ENCODE measurements around the gene SLC28A2. TPM values are rescaled to one million over a fixed set of nuclear protein-coding genes. Genes with fewer than 3 reads are reported as not detected.

SLC28A2 gene
- total and polyA plus RNA-seq, 4 experiments from 2014 or later = not detected

DNA sequence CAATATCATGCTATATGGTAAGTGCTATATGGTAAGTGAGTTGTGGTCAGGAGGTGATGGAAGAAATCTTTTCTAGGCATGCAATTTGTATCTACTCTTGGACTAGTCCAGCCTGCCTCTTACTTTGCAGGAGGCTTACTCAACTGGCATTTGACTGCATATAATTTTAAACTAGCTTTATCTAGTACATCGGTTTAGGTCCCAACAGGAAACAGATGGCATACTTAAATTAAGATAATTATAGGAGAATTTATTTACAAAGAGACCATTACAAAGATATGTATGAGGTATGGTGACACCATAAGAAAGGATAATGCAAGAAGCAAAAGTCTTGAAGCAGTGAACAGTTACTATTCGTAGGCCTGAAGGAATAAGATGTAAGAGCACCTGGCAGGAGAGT lies 7.8 kb downstream of the SLC28A2 start:
- Histone ChIP-seq H3K9me3 (ENCODE audit: control insufficient read depth in 1 of 2, low read length in 2 of 2) (no peaks in the 10 kb centered on the region), H3K27me3 (ENCODE audit: insufficient read depth, low read length) (peaks cover 4% of the 10 kb centered on the region), H3K36me3 (ENCODE audit: insufficient read depth, low read length) (no peaks in the 10 kb centered on the region), H3K4me3 (ENCODE audit: low read length in 2 of 2) (no peak overlapping the region), H3K27ac (ENCODE audit: low read depth, low read length) (no peak overlapping the region), H3K4me1 (ENCODE audit: insufficient read depth, low read length) (no peaks in the 10 kb centered on the region)
- Mint-ChIP-seq H3K27me3 (peaks cover 0 to 2% of the 10 kb centered on the region in 2 donors), H3K4me1 (no peaks in the 10 kb centered on the region), H3K9me3 (no peaks in the 10 kb centered on the region), H3K36me3 (no peaks in the 10 kb centered on the region), H3K27ac (no peak overlapping the region), H3K4me3 (no peak overlapping the region)
- DNase-seq = no peak
- intact Hi-C loops (cut with micrococcal nuclease) = no loop called here
- ChIA-PET POLR2A (ENCODE audit: partially characterized antibody) (no interaction called here), CTCF (ENCODE audit: partially characterized antibody) (no interaction called here)

GRCh38 chr15:45262906-45263461 lies 10.9 kb downstream of the SLC28A2 start:
- H3K4me3 ChIP-seq (ENCODE audit: low read length in 2 of 2) = no peak overlapping the region
- no peaks in the 10 kb centered on the region for H3K36me3 ChIP-seq (ENCODE audit: insufficient read depth, low read length)
- ChIA-PET CTCF (ENCODE audit: partially characterized antibody) (interaction anchor here (0.9 kb wide), 1 partner anchor 99 kb away, joined by 3 read pairs; no protein-coding TSS in a partner anchor), POLR2A (ENCODE audit: partially characterized antibody) (no interaction called here)
- H3K4me1 ChIP-seq (ENCODE audit: insufficient read depth, low read length) = no peaks in the 10 kb centered on the region
- H3K27ac ChIP-seq (ENCODE audit: low read depth, low read length) = no peak overlapping the region
- Mint-ChIP-seq H3K4me3 (no peak overlapping the region), H3K27me3 (peaks cover 0 to 2% of the 10 kb centered on the region in 2 donors), H3K4me1 (no peaks in the 10 kb centered on the region), H3K36me3 (no peaks in the 10 kb centered on the region), H3K9me3 (no peaks in the 10 kb centered on the region), H3K27ac (no peak overlapping the region)
- H3K27me3 ChIP-seq (ENCODE audit: insufficient read depth, low read length) = peaks cover 4% of the 10 kb centered on the region
- intact Hi-C loops (cut with micrococcal nuclease) = no loop called here
- DNase-seq = no peak
- H3K9me3 ChIP-seq (ENCODE audit: control insufficient read depth in 1 of 2, low read length in 2 of 2) = no peaks in the 10 kb centered on the region

DNA sequence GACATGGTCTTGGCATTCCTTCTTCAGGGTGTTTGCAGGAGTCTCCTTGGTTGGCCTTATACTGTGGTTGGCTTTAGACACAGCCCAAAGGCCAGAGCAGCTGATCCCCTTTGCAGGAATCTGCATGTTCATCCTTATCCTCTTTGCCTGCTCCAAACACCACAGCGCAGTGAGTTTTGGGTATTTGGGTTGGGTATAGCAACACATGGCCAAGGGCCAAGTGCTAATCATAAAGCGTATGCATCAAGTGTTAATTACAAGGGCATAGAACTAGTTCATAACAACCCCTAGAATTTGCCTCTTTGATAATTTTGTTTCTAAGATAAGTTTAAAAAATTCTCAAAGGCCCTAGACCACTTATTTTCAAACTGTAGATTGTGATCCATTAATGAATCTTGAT lies 11.8 kb downstream of the SLC28A2 start:
- Histone ChIP-seq H3K36me3 (ENCODE audit: insufficient read depth, low read length) (no peaks in the 10 kb centered on the region), H3K27ac (ENCODE audit: low read depth, low read length) (no peak overlapping the region), H3K9me3 (ENCODE audit: control insufficient read depth in 1 of 2, low read length in 2 of 2) (no peaks in the 10 kb centered on the region), H3K4me3 (ENCODE audit: low read length in 2 of 2) (no peak overlapping the region), H3K4me1 (ENCODE audit: insufficient read depth, low read length) (no peaks in the 10 kb centered on the region), H3K27me3 (ENCODE audit: insufficient read depth, low read length) (peaks cover under 1% of the 10 kb centered on the region)
- no peaks in the 10 kb centered on the region for H3K36me3 Mint-ChIP-seq
- H3K4me3 Mint-ChIP-seq = no peak overlapping the region
- DNase-seq = no peak
- H3K27me3 Mint-ChIP-seq = peaks cover 0 to 2% of the 10 kb centered on the region in 2 donors
- no peak overlapping the region for H3K27ac Mint-ChIP-seq
- POLR2A ChIA-PET (ENCODE audit: partially characterized antibody) = no interaction called here
- intact Hi-C loops (cut with micrococcal nuclease) = no loop called here
- H3K4me1 Mint-ChIP-seq = no peaks in the 10 kb centered on the region
- H3K9me3 Mint-ChIP-seq = no peaks in the 10 kb centered on the region
- CTCF ChIA-PET (ENCODE audit: partially characterized antibody) = interaction anchor here (0.9 kb wide), 1 partner anchor 100 kb away, joined by 3 read pairs; no protein-coding TSS in a partner anchor

DNA sequence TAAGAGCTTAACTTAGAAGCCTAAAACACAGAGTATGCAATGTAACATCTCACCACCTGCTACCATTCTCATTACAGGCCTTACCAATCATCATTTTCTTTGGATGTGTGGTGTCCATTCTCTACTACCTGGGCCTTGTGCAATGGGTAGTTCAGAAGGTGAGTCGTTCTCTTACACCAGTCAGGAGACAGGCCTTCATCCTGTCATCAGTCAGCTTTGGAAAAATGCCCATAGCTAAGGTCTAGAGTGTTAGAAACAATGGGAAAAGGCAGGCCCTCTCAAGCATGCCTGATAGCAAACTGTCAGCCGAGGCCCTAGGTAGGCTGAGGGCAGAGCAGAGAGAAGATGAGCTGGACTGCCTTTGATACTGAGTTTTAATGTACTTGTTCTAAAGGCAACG lies 13.5 kb downstream of the SLC28A2 start:
- H3K36me3 Mint-ChIP-seq = no peaks in the 10 kb centered on the region
- POLR2A ChIA-PET (ENCODE audit: partially characterized antibody) = no interaction called here

GRCh38 chr15:45268135-45268534 lies 16.1 kb downstream of the SLC28A2 start:
- no peak overlapping the region for H3K27ac ChIP-seq (ENCODE audit: low read depth, low read length)
- Mint-ChIP-seq H3K27me3 (no peaks in the 10 kb centered on the region), H3K9me3 (no peaks in the 10 kb centered on the region), H3K4me3 (no peak overlapping the region), H3K27ac (no peak overlapping the region), H3K4me1 (no peaks in the 10 kb centered on the region), H3K36me3 (no peaks in the 10 kb centered on the region)
- no peaks in the 10 kb centered on the region for H3K36me3 ChIP-seq (ENCODE audit: insufficient read depth, low read length)
- H3K4me1 ChIP-seq (ENCODE audit: insufficient read depth, low read length) = no peaks in the 10 kb centered on the region
- H3K4me3 ChIP-seq (ENCODE audit: low read length in 2 of 2) = no peak overlapping the region
- CTCF ChIA-PET (ENCODE audit: partially characterized antibody) = no interaction called here
- H3K27me3 ChIP-seq (ENCODE audit: insufficient read depth, low read length) = no peaks in the 10 kb centered on the region
- DNase-seq = no peak
- H3K9me3 ChIP-seq (ENCODE audit: control insufficient read depth in 1 of 2, low read length in 2 of 2) = no peaks in the 10 kb centered on the region
- intact Hi-C loops (cut with micrococcal nuclease) = no loop called here
- POLR2A ChIA-PET (ENCODE audit: partially characterized antibody) = no interaction called here

More for the DNA sequence above, 13.5 kb downstream of the SLC28A2 start:
- intact Hi-C loops (cut with micrococcal nuclease) = no loop called here
- no peak overlapping the region for H3K4me3 ChIP-seq (ENCODE audit: low read length in 2 of 2)
- no peak overlapping the region for H3K27ac ChIP-seq (ENCODE audit: low read depth, low read length)
- no peaks in the 10 kb centered on the region for H3K4me1 ChIP-seq (ENCODE audit: insufficient read depth, low read length)
- Mint-ChIP-seq H3K27ac (no peak overlapping the region), H3K27me3 (peaks cover 0 to 2% of the 10 kb centered on the region in 2 donors), H3K4me3 (no peak overlapping the region), H3K4me1 (no peaks in the 10 kb centered on the region), H3K9me3 (no peaks in the 10 kb centered on the region)
- H3K27me3 ChIP-seq (ENCODE audit: insufficient read depth, low read length) = no peaks in the 10 kb centered on the region
- H3K36me3 ChIP-seq (ENCODE audit: insufficient read depth, low read length) = no peaks in the 10 kb centered on the region
- H3K9me3 ChIP-seq (ENCODE audit: control insufficient read depth in 1 of 2, low read length in 2 of 2) = no peaks in the 10 kb centered on the region
- CTCF ChIA-PET (ENCODE audit: partially characterized antibody) = interaction anchor here (2.1 kb wide), 1 partner anchor 147 kb away, joined by 6 read pairs; no protein-coding TSS in a partner anchor
- DNase-seq = no peak

DNA sequence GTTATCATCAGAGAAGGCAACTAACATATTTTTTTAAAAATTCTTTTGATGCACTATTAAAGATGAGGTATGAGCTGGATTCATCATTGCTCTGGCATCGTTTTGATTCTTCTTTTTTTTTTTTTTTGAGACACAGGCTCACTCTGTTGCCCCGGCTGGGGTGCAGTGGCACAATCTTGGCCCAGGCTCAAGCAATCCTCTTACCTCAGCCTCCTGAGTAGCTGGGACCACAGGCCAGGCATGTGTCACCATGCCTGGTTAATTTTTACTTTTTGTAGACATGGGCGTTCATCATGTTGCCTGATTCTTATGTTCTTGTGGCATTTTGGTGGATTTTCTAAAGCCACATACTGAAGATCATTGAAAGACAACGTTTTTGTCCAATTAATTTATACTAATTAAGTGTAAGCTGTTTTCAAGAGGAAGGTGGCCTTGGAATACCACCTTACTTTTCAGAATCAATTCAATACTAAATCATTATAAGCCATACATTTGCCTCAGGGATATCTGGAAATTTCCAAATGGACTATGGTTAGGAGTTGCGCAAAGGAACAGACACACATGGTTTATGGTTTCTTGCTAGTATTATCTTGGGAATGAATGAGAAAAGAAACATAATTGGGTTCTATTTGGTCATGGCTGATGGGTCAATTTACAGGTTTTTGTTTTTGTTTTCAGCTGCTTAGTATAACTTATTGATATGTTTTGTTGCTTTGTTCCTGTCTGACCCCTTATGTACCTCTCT lies 22.8 kb downstream of the SLC28A2 start:
- H3K27ac ChIP-seq (ENCODE audit: low read depth, low read length) = no peak overlapping the region
- H3K27me3 ChIP-seq (ENCODE audit: insufficient read depth, low read length) = no peaks in the 10 kb centered on the region
- no peaks in the 10 kb centered on the region for H3K36me3 ChIP-seq (ENCODE audit: insufficient read depth, low read length)
- Mint-ChIP-seq H3K27ac (no peak overlapping the region), H3K9me3 (peaks cover 0 to 2% (median 0%) of the 10 kb centered on the region in 8 donors), H3K27me3 (no peaks in the 10 kb centered on the region), H3K36me3 (peaks cover 0 to 4% of the 10 kb centered on the region in 2 donors), H3K4me3 (no peak overlapping the region), H3K4me1 (peaks cover 7 to 25% (median 15%) of the 10 kb centered on the region in 4 donors)
- no peak overlapping the region for H3K4me3 ChIP-seq (ENCODE audit: low read length in 2 of 2)
- ChIA-PET CTCF (ENCODE audit: partially characterized antibody) (interaction anchor here (1.3 to 2.5 kb wide), 2 partner anchors 107 to 148 kb away, joined by 4 to 10 read pairs; no protein-coding TSS in a partner anchor), POLR2A (ENCODE audit: partially characterized antibody) (no interaction called here)
- H3K9me3 ChIP-seq (ENCODE audit: control insufficient read depth in 1 of 2, low read length in 2 of 2) = no peaks in the 10 kb centered on the region
- peaks cover 12% of the 10 kb centered on the region for H3K4me1 ChIP-seq (ENCODE audit: insufficient read depth, low read length)
- intact Hi-C loops (cut with micrococcal nuclease) = no loop called here
- DNase-seq = no peak

- CTCF ChIA-PET (ENCODE audit: partially characterized antibody) = interaction anchor here (0.6 to 2.2 kb wide), 6 partner anchors 69 to 152 kb away, joined by 3 to 5 read pairs (median 4); partner anchors contain the start of genes DUOX1 and SHF
- Mint-ChIP-seq H3K36me3 (peaks cover 0 to 4% of the 10 kb centered on the region in 2 donors), H3K9me3 (peaks cover 0 to 2% (median 0%) of the 10 kb centered on the region in 8 donors), H3K4me1 (peaks cover 7 to 26% (median 16%) of the 10 kb centered on the region in 4 donors), H3K27me3 (no peaks in the 10 kb centered on the region), H3K27ac (no peak overlapping the region), H3K4me3 (no peak overlapping the region)
- peak in 4 of 5 donors; percentile 17 to 30 (median 18) for DNase-seq
- H3K27me3 ChIP-seq (ENCODE audit: insufficient read depth, low read length) = no peaks in the 10 kb centered on the region
- POLR2A ChIA-PET (ENCODE audit: partially characterized antibody) = interaction anchor here (1.0 kb wide), 1 partner anchor 110 kb away, joined by 3 read pairs; no protein-coding TSS in a partner anchor
- intact Hi-C loops (cut with micrococcal nuclease) = no loop called here
- no peaks in the 10 kb centered on the region for H3K9me3 ChIP-seq (ENCODE audit: control insufficient read depth in 1 of 2, low read length in 2 of 2)
- H3K27ac ChIP-seq (ENCODE audit: low read depth, low read length) = no peak overlapping the region
- H3K4me1 ChIP-seq (ENCODE audit: insufficient read depth, low read length) = peaks cover 13% of the 10 kb centered on the region
- H3K36me3 ChIP-seq (ENCODE audit: insufficient read depth, low read length) = no peaks in the 10 kb centered on the region
- no peak overlapping the region for H3K4me3 ChIP-seq (ENCODE audit: low read length in 2 of 2)
These were observed 24.8 kb downstream of the SLC28A2 start for GRCh38 chr15:45276831-45277230.

Data from CD4-positive, alpha-beta memory T cell (primary cell).